A673 (cell line): ENCODE data around the gene NOP14. TPM values are rescaled to one million over a fixed set of nuclear protein-coding genes. Genes with fewer than 3 reads are reported as not detected.

Source experiments
- BruUV-seq: library from RNA; stranded (reverse); fragments of 400-500 nt; replicated peaks from 2 replicates; lab custom pipeline; 2021; lab: Mats Ljungman, UMichigan
- CTCF ChIA-PET: fragments of 300-600 bp; sonication (Branson Sonifier 250); formaldehyde crosslinking; loops from one replicate; lab custom pipeline; 2022; ENCODE audit warnings: antibody characterized with exemption; lab: Charles Lee
- POLR2A ChIA-PET: fragments of 300-600 bp; sonication (Branson Sonifier 250); formaldehyde crosslinking; loops from one replicate; lab custom pipeline; 2022; ENCODE audit warnings: antibody characterized with exemption; ENCODE audit not compliant: low non-redundant PET; lab: Charles Lee
- DNase-seq: peaks from one replicate; pipeline ENCODE4 v3.0.0-alpha.2; 2015; ENCODE audit warnings: low spot score
- H3K27ac ChIP-seq: fragments of 200-600 bp; sonication (generic); 2 replicates; pipeline ENCODE4 v1.5.1; 2016; ENCODE audit warnings: mixed run types, low read depth, mild to moderate bottlenecking, mixed read lengths, antibody characterized with exemption, low read length; ENCODE audit not compliant: poor library complexity, severe bottlenecking
- H3K27me3 ChIP-seq: fragments of 200-600 bp; sonication (generic); replicated peaks from 2 replicates; pipeline ENCODE4 v1.6.1; 2017; ENCODE audit warnings: mixed run types, low read depth, mild to moderate bottlenecking, mixed read lengths, antibody characterized with exemption, low read length; ENCODE audit not compliant: insufficient read depth, poor library complexity
- H3K36me3 ChIP-seq: fragments of 200-600 bp; sonication (generic); 2 replicates; pipeline ENCODE4 v1.6.1; 2016; ENCODE audit warnings: mixed run types, mild to moderate bottlenecking, mixed read lengths, antibody characterized with exemption, low read length; ENCODE audit not compliant: insufficient read depth, poor library complexity, severe bottlenecking
- H3K4me1 ChIP-seq: fragments of 200-600 bp; sonication (generic); 2 replicates; pipeline ENCODE4 v1.6.1; 2017; ENCODE audit warnings: mixed run types, mild to moderate bottlenecking, mixed read lengths, antibody characterized with exemption, low read length; ENCODE audit not compliant: insufficient read depth, poor library complexity, severe bottlenecking
- H3K4me3 ChIP-seq: fragments of 200-600 bp; sonication (generic); 2 replicates; pipeline ENCODE4 v1.5.1; 2016; ENCODE audit warnings: low read depth, mixed run types, mild to moderate bottlenecking, mixed read lengths, low read length; ENCODE audit not compliant: poor library complexity, severe bottlenecking
- H3K9me3 ChIP-seq: fragments of 200-600 bp; sonication (generic); 2 replicates; pipeline ENCODE4 v1.6.1; 2016; ENCODE audit warnings: mixed run types, low read depth, mild to moderate bottlenecking, mixed read lengths, antibody characterized with exemption, low read length; ENCODE audit not compliant: poor library complexity, severe bottlenecking
- CTCF ChIP-seq: fragments of 300-800, 200-600 bp; sonication (generic); conservative IDR thresholded peaks from 2 replicates; pipeline ENCODE4 v1.5.1; 2017; ENCODE audit warnings: low read depth, mild to moderate bottlenecking, antibody characterized with exemption, low read length, moderate library complexity, mixed read lengths
- EZH2 ChIP-seq: fragments of 200-600 bp; sonication (generic); IDR thresholded peaks from 2 replicates; pipeline ENCODE4 v1.6.1; 2017; ENCODE audit warnings: borderline replicate concordance, low read depth, mild to moderate bottlenecking, mixed read lengths, antibody characterized with exemption, low read length; ENCODE audit not compliant: poor library complexity, severe bottlenecking
- intact Hi-C: fragments of 100-400 bp; cut with micrococcal nuclease; formaldehyde crosslinking; loops from one replicate; pipeline ENCODE4 v1.10.0; 2022; ENCODE audit not compliant: unreplicated experiment
- total RNA-seq: library from RNA; stranded (reverse); gene quantifications from 2 replicates; pipeline ENCODE4 v1.2.3, GENCODE V29; 2021

The NOP14 gene
- total RNA-seq, 1 experiment from 2014 or later: 69.9 TPM

- intact Hi-C loops: no loop called here
- no peak for DNase-seq
- ChIA-PET POLR2A (no interaction called here), CTCF (no interaction called here)
- no peaks in the 10 kb centered on the region for H3K9me3 ChIP-seq
- H3K27ac ChIP-seq: no peak overlapping the region
- H3K4me1 ChIP-seq: peaks cover 3% of the 10 kb centered on the region
- BruUV-seq: no TSS peak
- no peak overlapping the region for H3K4me3 ChIP-seq
- no peaks in the 10 kb centered on the region for H3K27me3 ChIP-seq
- no peak for TF ChIP-seq EZH2
- TF ChIP-seq CTCF: no peak
- peaks cover 50% of the 10 kb centered on the region for H3K36me3 ChIP-seq
Observed at GRCh38 chr4:2927696-2928075, 35.5 kb downstream of the NOP14 start.

GRCh38 chr4:2927016-2927695 lies 36.0 kb downstream of the NOP14 start:
- POLR2A ChIA-PET: no interaction called here
- no peak overlapping the region for H3K4me3 ChIP-seq
- no peaks in the 10 kb centered on the region for H3K9me3 ChIP-seq
- H3K4me1 ChIP-seq: no peaks in the 10 kb centered on the region
- TF ChIP-seq CTCF: no peak
- TF ChIP-seq EZH2: no peak
- BruUV-seq: no TSS peak
- intact Hi-C loops: no loop called here
- H3K36me3 ChIP-seq: peaks cover 47% of the 10 kb centered on the region
- CTCF ChIA-PET: no interaction called here
- H3K27me3 ChIP-seq: no peaks in the 10 kb centered on the region
- H3K27ac ChIP-seq: no peak overlapping the region
- no peak for DNase-seq

GRCh38 chr4:2925931-2926860 lies 37.0 kb downstream of the NOP14 start:
- ChIA-PET CTCF (no interaction called here), POLR2A (no interaction called here)
- Histone ChIP-seq H3K36me3 (peaks cover 43% of the 10 kb centered on the region), H3K4me3 (no peak overlapping the region), H3K27me3 (no peaks in the 10 kb centered on the region), H3K27ac (no peak overlapping the region), H3K4me1 (no peaks in the 10 kb centered on the region), H3K9me3 (no peaks in the 10 kb centered on the region)
- DNase-seq: no peak
- intact Hi-C loops: no loop called here
- TF ChIP-seq EZH2 (no peak), CTCF (no peak)
- no TSS peak for BruUV-seq
